ENCODE results near the gene KRTAP26-1.

GRCh38 chr21:30351534-30351933, 31.4 kb upstream of the KRTAP26-1 start:
- TF ChIP-seq CREB5 (CRISPR knock-in tag; IDR thresholded peaks at IDR 0.05; ENCODE audit: low read depth) = no peak
- TF ChIP-seq, protein P1, sequence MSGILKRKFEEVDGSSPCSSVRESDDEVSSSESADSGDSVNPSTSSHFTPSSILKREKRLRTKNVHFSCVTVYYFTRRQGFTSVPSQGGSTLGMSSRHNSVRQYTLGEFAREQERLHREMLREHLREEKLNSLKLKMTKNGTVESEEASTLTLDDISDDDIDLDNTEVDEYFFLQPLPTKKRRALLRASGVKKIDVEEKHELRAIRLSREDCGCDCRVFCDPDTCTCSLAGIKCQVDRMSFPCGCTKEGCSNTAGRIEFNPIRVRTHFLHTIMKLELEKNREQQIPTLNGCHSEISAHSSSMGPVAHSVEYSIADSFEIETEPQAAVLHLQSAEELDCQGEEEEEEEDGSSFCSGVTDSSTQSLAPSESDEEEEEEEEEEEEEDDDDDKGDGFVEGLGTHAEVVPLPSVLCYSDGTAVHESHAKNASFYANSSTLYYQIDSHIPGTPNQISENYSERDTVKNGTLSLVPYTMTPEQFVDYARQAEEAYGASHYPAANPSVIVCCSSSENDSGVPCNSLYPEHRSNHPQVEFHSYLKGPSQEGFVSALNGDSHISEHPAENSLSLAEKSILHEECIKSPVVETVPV (CRISPR knock-in tag; IDR thresholded peaks at IDR 0.05) = no peak
- TF ChIP-seq ZFP3 (CRISPR knock-in tag; IDR thresholded peaks at IDR 0.05) = no peak
- TF ChIP-seq ZC3H10 (CRISPR knock-in tag; IDR thresholded peaks at IDR 0.05) = no peak
- no peak for TF ChIP-seq ZNF8 (CRISPR knock-in tag; IDR thresholded peaks at IDR 0.05)
- TF ChIP-seq, protein P2, sequence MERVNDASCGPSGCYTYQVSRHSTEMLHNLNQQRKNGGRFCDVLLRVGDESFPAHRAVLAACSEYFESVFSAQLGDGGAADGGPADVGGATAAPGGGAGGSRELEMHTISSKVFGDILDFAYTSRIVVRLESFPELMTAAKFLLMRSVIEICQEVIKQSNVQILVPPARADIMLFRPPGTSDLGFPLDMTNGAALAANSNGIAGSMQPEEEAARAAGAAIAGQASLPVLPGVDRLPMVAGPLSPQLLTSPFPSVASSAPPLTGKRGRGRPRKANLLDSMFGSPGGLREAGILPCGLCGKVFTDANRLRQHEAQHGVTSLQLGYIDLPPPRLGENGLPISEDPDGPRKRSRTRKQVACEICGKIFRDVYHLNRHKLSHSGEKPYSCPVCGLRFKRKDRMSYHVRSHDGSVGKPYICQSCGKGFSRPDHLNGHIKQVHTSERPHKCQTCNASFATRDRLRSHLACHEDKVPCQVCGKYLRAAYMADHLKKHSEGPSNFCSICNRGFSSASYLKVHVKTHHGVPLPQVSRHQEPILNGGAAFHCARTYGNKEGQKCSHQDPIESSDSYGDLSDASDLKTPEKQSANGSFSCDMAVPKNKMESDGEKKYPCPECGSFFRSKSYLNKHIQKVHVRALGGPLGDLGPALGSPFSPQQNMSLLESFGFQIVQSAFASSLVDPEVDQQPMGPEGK (CRISPR knock-in tag; IDR thresholded peaks at IDR 0.05; ENCODE audit: borderline replicate concordance) = no peak
- no peak for TF ChIP-seq ZFP30 (CRISPR knock-in tag; IDR thresholded peaks at IDR 0.05)
- no peak for TF ChIP-seq ZNF565 (CRISPR knock-in tag; conservative IDR thresholded peaks at IDR 0.05; ENCODE audit: low read depth)
- no peak for TF ChIP-seq TOX (CRISPR knock-in tag; IDR thresholded peaks at IDR 0.05; ENCODE audit: borderline replicate concordance)
- no peak for TF ChIP-seq ARNTL (CRISPR knock-in tag; IDR thresholded peaks at IDR 0.05; ENCODE audit: borderline replicate concordance, low read depth)
- TF ChIP-seq, protein P3, sequence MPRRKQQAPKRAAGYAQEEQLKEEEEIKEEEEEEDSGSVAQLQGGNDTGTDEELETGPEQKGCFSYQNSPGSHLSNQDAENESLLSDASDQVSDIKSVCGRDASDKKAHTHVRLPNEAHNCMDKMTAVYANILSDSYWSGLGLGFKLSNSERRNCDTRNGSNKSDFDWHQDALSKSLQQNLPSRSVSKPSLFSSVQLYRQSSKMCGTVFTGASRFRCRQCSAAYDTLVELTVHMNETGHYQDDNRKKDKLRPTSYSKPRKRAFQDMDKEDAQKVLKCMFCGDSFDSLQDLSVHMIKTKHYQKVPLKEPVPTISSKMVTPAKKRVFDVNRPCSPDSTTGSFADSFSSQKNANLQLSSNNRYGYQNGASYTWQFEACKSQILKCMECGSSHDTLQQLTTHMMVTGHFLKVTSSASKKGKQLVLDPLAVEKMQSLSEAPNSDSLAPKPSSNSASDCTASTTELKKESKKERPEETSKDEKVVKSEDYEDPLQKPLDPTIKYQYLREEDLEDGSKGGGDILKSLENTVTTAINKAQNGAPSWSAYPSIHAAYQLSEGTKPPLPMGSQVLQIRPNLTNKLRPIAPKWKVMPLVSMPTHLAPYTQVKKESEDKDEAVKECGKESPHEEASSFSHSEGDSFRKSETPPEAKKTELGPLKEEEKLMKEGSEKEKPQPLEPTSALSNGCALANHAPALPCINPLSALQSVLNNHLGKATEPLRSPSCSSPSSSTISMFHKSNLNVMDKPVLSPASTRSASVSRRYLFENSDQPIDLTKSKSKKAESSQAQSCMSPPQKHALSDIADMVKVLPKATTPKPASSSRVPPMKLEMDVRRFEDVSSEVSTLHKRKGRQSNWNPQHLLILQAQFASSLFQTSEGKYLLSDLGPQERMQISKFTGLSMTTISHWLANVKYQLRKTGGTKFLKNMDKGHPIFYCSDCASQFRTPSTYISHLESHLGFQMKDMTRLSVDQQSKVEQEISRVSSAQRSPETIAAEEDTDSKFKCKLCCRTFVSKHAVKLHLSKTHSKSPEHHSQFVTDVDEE (CRISPR knock-in tag; IDR thresholded peaks at IDR 0.05) = no peak
- TF ChIP-seq ESRRG (CRISPR knock-in tag; IDR thresholded peaks at IDR 0.05) = no peak
